Measurements from ENCODE around the gene KCNMA1.

KCNMA1 gene

GRCh38 chr10:77604063-77604462 lies 33.5 kb downstream of the KCNMA1 start:
- H2BK15ac ChIP-seq (ENCODE audit: low read length), result no peak overlapping the region
- H3K36me3 ChIP-seq (replicated peaks in 1 of 2; ENCODE audit: control insufficient read depth in 2 of 2, insufficient read depth in 2 of 2, low read length in 2 of 2), result no peaks in the 10 kb centered on the region
- H3K4me3 ChIP-seq (ENCODE audit: low read length in 2 of 2), result no peak overlapping the region
- H3K27me3 ChIP-seq (ENCODE audit: control insufficient read depth in 3 of 3, insufficient read depth in 3 of 3, low read depth in 1 of 3, low read length in 3 of 3), result peaks cover 0 to 5% (median 0%) of the 10 kb centered on the region in 3 experiments
- H3K23ac ChIP-seq (ENCODE audit: low read depth, low read length, poor library complexity), result no peak overlapping the region
- no peak overlapping the region for H3K4me2 ChIP-seq (ENCODE audit: insufficient read depth, low read length, poor library complexity, severe bottlenecking)
- H3K4me1 ChIP-seq (ENCODE audit: control insufficient read depth in 2 of 2, insufficient read depth in 1 of 2, low read depth in 1 of 2, low read length in 2 of 2), result peaks cover 0 to 7% of the 10 kb centered on the region in 2 donors
- no peak overlapping the region for H2AK5ac ChIP-seq (ENCODE audit: low read depth, low read length)
- no peaks in the 10 kb centered on the region for H3K79me1 ChIP-seq (ENCODE audit: low read depth, low read length)
- H3K27ac ChIP-seq (replicated peaks; ENCODE audit: low read length), result no peak overlapping the region
- no peak overlapping the region for H3K14ac ChIP-seq (ENCODE audit: low read length)
- no peak overlapping the region for H3K18ac ChIP-seq (ENCODE audit: low read length)
- DNase-seq (ENCODE audit: low spot score), result no peak
- no peak overlapping the region for H2AFZ ChIP-seq (ENCODE audit: low read length)
- no peaks in the 10 kb centered on the region for H3K9me3 ChIP-seq (replicated peaks in 1 of 2; ENCODE audit: control insufficient read depth in 2 of 2, insufficient read depth in 1 of 2, low read depth in 1 of 2, low read length in 2 of 2)
- no peak overlapping the region for H4K91ac ChIP-seq (ENCODE audit: low read depth, low read length, poor library complexity)
- WGBS, 2 donors (ENCODE audit: extremely low coverage in 2 of 2, insufficient read length in 2 of 2, insufficient replicate concordance in 1 of 2), result no CpG with 5 or more reads among the region's 1 CpG
- no peak overlapping the region for H3K9ac ChIP-seq (ENCODE audit: low read depth, low read length, poor library complexity)
- no peak overlapping the region for H2BK5ac ChIP-seq (ENCODE audit: low read length)
- no peak overlapping the region for H2BK120ac ChIP-seq (ENCODE audit: low read depth, low read length)
- no peak overlapping the region for H2BK12ac ChIP-seq (ENCODE audit: low read length)
- H4K8ac ChIP-seq (ENCODE audit: low read depth, low read length), result no peak overlapping the region
- no peak overlapping the region for H3K4ac ChIP-seq (ENCODE audit: low read length)

- H2BK5ac ChIP-seq (ENCODE audit: low read length), result no peak overlapping the region
- H3K36me3 ChIP-seq (replicated peaks in 1 of 2; ENCODE audit: control insufficient read depth in 2 of 2, insufficient read depth in 2 of 2, low read length in 2 of 2), result no peaks in the 10 kb centered on the region
- peak overlapping the region; percentile 5 for H2AFZ ChIP-seq (ENCODE audit: low read length)
- no peaks in the 10 kb centered on the region for H3K9me3 ChIP-seq (replicated peaks in 1 of 2; ENCODE audit: control insufficient read depth in 2 of 2, insufficient read depth in 1 of 2, low read depth in 1 of 2, low read length in 2 of 2)
- H3K27me3 ChIP-seq (ENCODE audit: control insufficient read depth in 3 of 3, insufficient read depth in 3 of 3, low read depth in 1 of 3, low read length in 3 of 3), result peaks cover 0 to 5% (median 0%) of the 10 kb centered on the region in 3 experiments
- no peak overlapping the region for H4K91ac ChIP-seq (ENCODE audit: low read depth, low read length, poor library complexity)
- no peak overlapping the region for H4K8ac ChIP-seq (ENCODE audit: low read depth, low read length)
- WGBS, 2 donors (ENCODE audit: extremely low coverage in 2 of 2, insufficient read length in 2 of 2, insufficient replicate concordance in 1 of 2), result no CpG with 5 or more reads among the region's 2 CpGs
- H2BK15ac ChIP-seq (ENCODE audit: low read length), result no peak overlapping the region
- no peak overlapping the region for H3K4me3 ChIP-seq (ENCODE audit: low read length in 2 of 2)
- no peak overlapping the region for H2AK5ac ChIP-seq (ENCODE audit: low read depth, low read length)
- H3K4me1 ChIP-seq (ENCODE audit: control insufficient read depth in 2 of 2, insufficient read depth in 1 of 2, low read depth in 1 of 2, low read length in 2 of 2), result peaks cover 0 to 7% of the 10 kb centered on the region in 2 donors
- no peak overlapping the region for H2BK120ac ChIP-seq (ENCODE audit: low read depth, low read length)
- no peak overlapping the region for H3K9ac ChIP-seq (ENCODE audit: low read depth, low read length, poor library complexity)
- H3K14ac ChIP-seq (ENCODE audit: low read length), result no peak overlapping the region
- no peak overlapping the region for H3K23ac ChIP-seq (ENCODE audit: low read depth, low read length, poor library complexity)
- no peak overlapping the region for H3K4ac ChIP-seq (ENCODE audit: low read length)
- H2BK12ac ChIP-seq (ENCODE audit: low read length), result no peak overlapping the region
- H3K4me2 ChIP-seq (ENCODE audit: insufficient read depth, low read length, poor library complexity, severe bottlenecking), result no peak overlapping the region
- H3K18ac ChIP-seq (ENCODE audit: low read length), result no peak overlapping the region
- no peak for DNase-seq (ENCODE audit: low spot score)
- H3K79me1 ChIP-seq (ENCODE audit: low read depth, low read length), result no peaks in the 10 kb centered on the region
- H3K27ac ChIP-seq (replicated peaks; ENCODE audit: low read length), result no peak overlapping the region
Measured at GRCh38 chr10:77603534-77603927, 34.1 kb downstream of the KCNMA1 start.

- Histone ChIP-seq H3K23ac (ENCODE audit: low read depth, low read length, poor library complexity) (no peak overlapping the region), H3K4me1 (ENCODE audit: control insufficient read depth in 2 of 2, insufficient read depth in 1 of 2, low read depth in 1 of 2, low read length in 2 of 2) (peaks cover 0 to 7% of the 10 kb centered on the region in 2 donors), H2AFZ (ENCODE audit: low read length) (peak overlapping the region; percentile 5), H3K14ac (ENCODE audit: low read length) (no peak overlapping the region), H2BK12ac (ENCODE audit: low read length) (no peak overlapping the region), H3K4ac (ENCODE audit: low read length) (no peak overlapping the region), H3K27me3 (ENCODE audit: control insufficient read depth in 3 of 3, insufficient read depth in 3 of 3, low read depth in 1 of 3, low read length in 3 of 3) (peaks cover 0 to 5% (median 0%) of the 10 kb centered on the region in 3 experiments), H3K18ac (ENCODE audit: low read length) (peak overlapping the region; percentile 50), H3K27ac (replicated peaks; ENCODE audit: low read length) (no peak overlapping the region), H3K36me3 (replicated peaks in 1 of 2; ENCODE audit: control insufficient read depth in 2 of 2, insufficient read depth in 2 of 2, low read length in 2 of 2) (no peaks in the 10 kb centered on the region), H3K4me3 (ENCODE audit: low read length in 2 of 2) (no peak overlapping the region), H2BK5ac (ENCODE audit: low read length) (no peak overlapping the region), H3K79me1 (ENCODE audit: low read depth, low read length) (no peaks in the 10 kb centered on the region), H3K9me3 (replicated peaks in 1 of 2; ENCODE audit: control insufficient read depth in 2 of 2, insufficient read depth in 1 of 2, low read depth in 1 of 2, low read length in 2 of 2) (no peaks in the 10 kb centered on the region), H3K4me2 (ENCODE audit: insufficient read depth, low read length, poor library complexity, severe bottlenecking) (no peak overlapping the region), H4K8ac (ENCODE audit: low read depth, low read length) (no peak overlapping the region), H2BK15ac (ENCODE audit: low read length) (no peak overlapping the region), H2BK120ac (ENCODE audit: low read depth, low read length) (no peak overlapping the region), H2AK5ac (ENCODE audit: low read depth, low read length) (no peak overlapping the region), H3K9ac (ENCODE audit: low read depth, low read length, poor library complexity) (no peak overlapping the region), H4K91ac (ENCODE audit: low read depth, low read length, poor library complexity) (no peak overlapping the region)
- no CpG with 5 or more reads among the region's 7 CpGs for WGBS, 2 donors (ENCODE audit: extremely low coverage in 2 of 2, insufficient read length in 2 of 2, insufficient replicate concordance in 1 of 2)
- DNase-seq (ENCODE audit: low spot score), result no peak
Measured at GRCh38 chr10:77602913-77603533, 34.6 kb downstream of the KCNMA1 start.

- no peak overlapping the region for H3K27ac ChIP-seq (replicated peaks; ENCODE audit: low read length)
- no peak overlapping the region for H2AFZ ChIP-seq (ENCODE audit: low read length)
- H2BK15ac ChIP-seq (ENCODE audit: low read length), result no peak overlapping the region
- no peaks in the 10 kb centered on the region for H3K9me3 ChIP-seq (replicated peaks in 1 of 2; ENCODE audit: control insufficient read depth in 2 of 2, insufficient read depth in 1 of 2, low read depth in 1 of 2, low read length in 2 of 2)
- peak overlapping the region; percentile 17 for H3K4ac ChIP-seq (ENCODE audit: low read length)
- DNase-seq (ENCODE audit: low spot score), result no peak
- H3K27me3 ChIP-seq (ENCODE audit: control insufficient read depth in 3 of 3, insufficient read depth in 3 of 3, low read depth in 1 of 3, low read length in 3 of 3), result peaks cover 0 to 5% (median 0%) of the 10 kb centered on the region in 3 experiments
- no peak overlapping the region for H4K91ac ChIP-seq (ENCODE audit: low read depth, low read length, poor library complexity)
- no peak overlapping the region for H3K14ac ChIP-seq (ENCODE audit: low read length)
- no peak overlapping the region for H2BK120ac ChIP-seq (ENCODE audit: low read depth, low read length)
- peaks cover 0 to 7% of the 10 kb centered on the region in 2 donors for H3K4me1 ChIP-seq (ENCODE audit: control insufficient read depth in 2 of 2, insufficient read depth in 1 of 2, low read depth in 1 of 2, low read length in 2 of 2)
- no peak overlapping the region for H2BK5ac ChIP-seq (ENCODE audit: low read length)
- WGBS, 2 donors (ENCODE audit: extremely low coverage in 2 of 2, insufficient read length in 2 of 2, insufficient replicate concordance in 1 of 2), result no CpG with 5 or more reads among the region's 8 CpGs
- no peak overlapping the region for H2AK5ac ChIP-seq (ENCODE audit: low read depth, low read length)
- H3K9ac ChIP-seq (ENCODE audit: low read depth, low read length, poor library complexity), result no peak overlapping the region
- H3K23ac ChIP-seq (ENCODE audit: low read depth, low read length, poor library complexity), result no peak overlapping the region
- no peak overlapping the region for H2BK12ac ChIP-seq (ENCODE audit: low read length)
- H4K8ac ChIP-seq (ENCODE audit: low read depth, low read length), result no peak overlapping the region
- peak overlapping the region; percentile 55 for H3K18ac ChIP-seq (ENCODE audit: low read length)
- no peak overlapping the region for H3K4me2 ChIP-seq (ENCODE audit: insufficient read depth, low read length, poor library complexity, severe bottlenecking)
- no peaks in the 10 kb centered on the region for H3K36me3 ChIP-seq (replicated peaks in 1 of 2; ENCODE audit: control insufficient read depth in 2 of 2, insufficient read depth in 2 of 2, low read length in 2 of 2)
- H3K4me3 ChIP-seq (ENCODE audit: low read length in 2 of 2), result no peak overlapping the region
- no peaks in the 10 kb centered on the region for H3K79me1 ChIP-seq (ENCODE audit: low read depth, low read length)
Measured at GRCh38 chr10:77602231-77602912, 35.2 kb downstream of the KCNMA1 start.

All from neuronal stem cell (in vitro differentiated cells).